Stomach (tissue), 9 donors: ENCODE measurements around the gene AJAP1. TPM values are rescaled to one million over a fixed set of nuclear protein-coding genes. Genes with fewer than 3 reads are reported as not detected.

Source experiments
- DNase-seq, 2 donors: peaks; one replicate each; pipeline versions ENCODE4 v3.0.0 to v3.0.0-alpha.2; 2013 to 2019
- H3K27ac ChIP-seq, 5 donors: fragments of 200-600 bp in 4 of 5; sonication (generic) in 4 of 5; one replicate each; pipeline ENCODE4 v1.5.1; 2013 to 2019; ENCODE audit warnings: mild to moderate bottlenecking in 1 of 5, moderate library complexity in 1 of 5
- H3K27me3 ChIP-seq, 3 donors: fragments of 200-600 bp; sonication (generic); one replicate each; pipeline ENCODE4 v1.5.1; 2017 to 2019; ENCODE audit warnings: mixed run types in 1 of 3
- H3K36me3 ChIP-seq, 4 donors: fragments of 200-600 bp; sonication (generic); 1 replicate in 3 of 4; 2 replicates in 1 of 4; pipeline ENCODE4 v1.5.1; 2016 to 2019
- H3K4me1 ChIP-seq, 4 donors: fragments of 200-600 bp; sonication (generic); one replicate each; pipeline ENCODE4 v1.5.1; 2016 to 2019
- H3K4me3 ChIP-seq, 4 donors: fragments of 200-600 bp; sonication (generic) in 3 of 4; one replicate each; pipeline ENCODE4 v1.5.1; 2016 to 2019; ENCODE audit warnings: mild to moderate bottlenecking in 1 of 4
- H3K9me3 ChIP-seq, 4 donors: fragments of 200-600 bp; sonication (generic); one replicate each; pipeline ENCODE4 v1.5.1; 2016 to 2019
- EP300 ChIP-seq: sonication (generic); formaldehyde crosslinking; IDR thresholded peaks from one replicate; pipeline ENCODE4 v1.6.1; 2017; ENCODE audit warnings: antibody characterized with exemption
- POLR2A ChIP-seq, 4 donors: fragments of 450-650 bp; IDR thresholded peaks; one replicate each; pipeline ENCODE4 v1.6.1; 2016; ENCODE audit warnings: antibody characterized with exemption in 4 of 4, control low read depth in 2 of 4, mild to moderate bottlenecking in 1 of 4, moderate library complexity in 1 of 4
- POLR2AphosphoS5 ChIP-seq, 3 donors: sonication (generic); formaldehyde crosslinking; IDR thresholded peaks; one replicate each; pipeline ENCODE4 v1.6.1; 2016; ENCODE audit warnings: antibody characterized with exemption in 3 of 3
- WGBS, 5 donors: extraction: QIAGEN DNeasy Blood & Tissue Kit in 3 of 5; methylation state at CpG; one replicate each; pipeline versions ENCODE4 v1.1.5 to v1.1.7; 2013 to 2018; 5-methylcytosine and 5-hydroxymethylcytosine counted together
- intact Hi-C: fragments of 100-400 bp; cut with DNase I; formaldehyde crosslinking; loops from one replicate; pipeline ENCODE4 v1.15.1; 2023; ENCODE audit warnings: low total_unique reads
- polyA plus RNA-seq, 3 donors: library from polyadenylated mRNA; stranded (reverse); fragments of 200-250 nt; gene quantifications; one replicate each; pipeline ENCODE4 v1.2.3, GENCODE V29; 2013
- total RNA-seq, 5 donors: library from RNA; depleted of rRNA; stranded (reverse); fragments of >200 nt; gene quantifications; one replicate each; pipeline versions ENCODE4 v1.1.0 to v1.2.3, GENCODE V29; 2014 to 2016
- TF ChIP-seq, protein P1 (sequence below), 7 experiments: fragments of 450-650 bp in 4 of 7; fragments of 200-600 bp in 3 of 7; sonication (generic) in 3 of 7; IDR thresholded peaks; one replicate each; pipeline ENCODE4 v1.5.1; 2016 to 2019; ENCODE audit warnings: antibody characterized with exemption in 7 of 7, control low read depth in 2 of 7, mild to moderate bottlenecking in 1 of 7
- donor health status: healthy with polysubstance abuse.
- donor health status: Bipolar disorder and iron deficiency.
- donor health status: healthy.

AJAP1 gene
- total and polyA plus RNA-seq, 8 donors = 0.10 to 1.1 (median 0.14) TPM; not detected in 3

DNA sequence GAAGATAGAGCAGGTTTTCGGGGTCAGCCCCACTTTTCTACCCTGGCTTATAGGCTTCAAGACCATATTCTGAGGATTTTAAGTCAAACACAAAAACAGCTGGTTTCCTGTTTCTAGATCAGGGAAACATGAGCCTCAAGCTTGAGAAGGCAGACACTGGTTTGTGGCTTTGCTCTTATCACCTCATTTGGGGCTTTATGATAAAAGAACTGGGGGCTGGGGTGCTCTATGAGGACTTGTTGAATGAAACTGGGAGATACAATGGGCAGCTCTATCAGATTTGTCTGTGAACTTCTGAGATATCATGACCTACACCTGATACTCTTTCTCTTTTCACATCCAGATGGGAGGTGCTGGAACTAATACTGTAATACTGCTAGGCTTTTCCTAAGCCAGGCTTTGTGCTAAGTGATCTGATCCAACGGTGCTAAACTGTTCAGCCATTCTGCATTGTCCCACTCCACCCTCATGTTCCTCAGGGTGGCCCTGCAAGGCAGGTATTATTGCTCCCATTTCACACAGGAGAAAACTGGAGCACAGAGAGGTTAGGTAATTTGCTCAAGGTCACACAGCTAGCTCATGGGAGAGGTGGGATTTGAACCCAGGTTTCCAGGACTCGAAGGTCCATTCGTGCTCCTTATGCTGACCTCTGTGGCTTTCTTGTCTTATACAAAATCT lies 6.6 kb downstream of the AJAP1 start:
- WGBS, 5 donors = 56 to 67% (median 61%) methylated on average over 4 of the region's 4 CpGs
- Histone ChIP-seq H3K27me3 (peaks cover 6 to 97% (median 33%) of the 10 kb centered on the region in 3 donors), H3K27ac (no peak overlapping the region), H3K4me1 (peaks cover 0 to 11% (median 3%) of the 10 kb centered on the region in 4 donors), H3K36me3 (no peaks in the 10 kb centered on the region), H3K9me3 (no peaks in the 10 kb centered on the region), H3K4me3 (no peak overlapping the region)
- intact Hi-C loops = no loop called here
- TF ChIP-seq, protein P1, sequence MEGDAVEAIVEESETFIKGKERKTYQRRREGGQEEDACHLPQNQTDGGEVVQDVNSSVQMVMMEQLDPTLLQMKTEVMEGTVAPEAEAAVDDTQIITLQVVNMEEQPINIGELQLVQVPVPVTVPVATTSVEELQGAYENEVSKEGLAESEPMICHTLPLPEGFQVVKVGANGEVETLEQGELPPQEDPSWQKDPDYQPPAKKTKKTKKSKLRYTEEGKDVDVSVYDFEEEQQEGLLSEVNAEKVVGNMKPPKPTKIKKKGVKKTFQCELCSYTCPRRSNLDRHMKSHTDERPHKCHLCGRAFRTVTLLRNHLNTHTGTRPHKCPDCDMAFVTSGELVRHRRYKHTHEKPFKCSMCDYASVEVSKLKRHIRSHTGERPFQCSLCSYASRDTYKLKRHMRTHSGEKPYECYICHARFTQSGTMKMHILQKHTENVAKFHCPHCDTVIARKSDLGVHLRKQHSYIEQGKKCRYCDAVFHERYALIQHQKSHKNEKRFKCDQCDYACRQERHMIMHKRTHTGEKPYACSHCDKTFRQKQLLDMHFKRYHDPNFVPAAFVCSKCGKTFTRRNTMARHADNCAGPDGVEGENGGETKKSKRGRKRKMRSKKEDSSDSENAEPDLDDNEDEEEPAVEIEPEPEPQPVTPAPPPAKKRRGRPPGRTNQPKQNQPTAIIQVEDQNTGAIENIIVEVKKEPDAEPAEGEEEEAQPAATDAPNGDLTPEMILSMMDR (IDR thresholded peaks at IDR 0.05) = no peak
- TF ChIP-seq POLR2A (IDR thresholded peaks at IDR 0.05) (no peak), POLR2AphosphoS5 (IDR thresholded peaks at IDR 0.05) (no peak), EP300 (no peak)
- DNase-seq = no peak

- Histone ChIP-seq H3K27ac (no peak overlapping the region), H3K36me3 (no peaks in the 10 kb centered on the region), H3K4me1 (peaks cover 0 to 7% (median under 1%) of the 10 kb centered on the region in 4 donors), H3K4me3 (no peak overlapping the region), H3K27me3 (peaks cover 6 to 95% (median 28%) of the 10 kb centered on the region in 3 donors), H3K9me3 (no peaks in the 10 kb centered on the region)
- DNase-seq = no peak
- intact Hi-C loops = no loop called here
- TF ChIP-seq, protein P1 (IDR thresholded peaks at IDR 0.05) = no peak
- TF ChIP-seq POLR2AphosphoS5 (IDR thresholded peaks at IDR 0.05) = no peak
- TF ChIP-seq POLR2A (IDR thresholded peaks at IDR 0.05) = no peak
- TF ChIP-seq EP300 = no peak
- 49 to 79% (median 67%) methylated on average over 2 of the region's 2 CpGs for WGBS, 5 donors
Observed at GRCh38 chr1:4661595-4661917, 7.1 kb downstream of the AJAP1 start.

GRCh38 chr1:4662168-4662567 lies 7.8 kb downstream of the AJAP1 start:
- WGBS, 5 donors = 78 to 87% (median 85%) methylated on average over 13 of the region's 13 CpGs

DNA sequence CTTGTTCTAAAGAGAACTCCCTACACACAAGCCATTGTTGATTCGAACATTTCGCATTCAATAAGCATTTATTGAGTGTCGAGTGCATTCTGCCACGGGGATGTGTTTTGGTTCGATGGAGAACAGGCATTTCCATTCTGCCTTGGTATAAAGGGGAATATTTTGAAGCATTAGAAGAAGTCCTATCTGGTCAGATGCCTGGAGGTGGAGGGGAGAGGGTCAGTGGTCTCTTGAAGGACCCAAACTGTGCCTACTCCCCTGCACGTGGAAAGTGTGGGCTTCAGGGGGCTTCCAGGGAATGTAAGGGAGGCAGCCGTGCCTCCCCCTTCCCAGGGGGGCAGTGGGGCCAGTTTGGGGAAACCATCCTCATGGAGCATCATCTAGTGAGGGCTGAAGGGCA lies 8.3 kb downstream of the AJAP1 start:
- Histone ChIP-seq H3K36me3 (no peaks in the 10 kb centered on the region), H3K4me1 (peaks cover 0 to 7% (median 0%) of the 10 kb centered on the region in 4 donors), H3K9me3 (no peaks in the 10 kb centered on the region), H3K27ac (no peak overlapping the region), H3K27me3 (peaks cover 6 to 83% (median 22%) of the 10 kb centered on the region in 3 donors), H3K4me3 (no peak overlapping the region)
- DNase-seq = no peak
- intact Hi-C loops = no loop called here
- TF ChIP-seq POLR2AphosphoS5 (IDR thresholded peaks at IDR 0.05) = no peak
- no peak for TF ChIP-seq EP300
- no peak for TF ChIP-seq POLR2A (IDR thresholded peaks at IDR 0.05)
- TF ChIP-seq, protein P1 (IDR thresholded peaks at IDR 0.05) = no peak
- 68 to 83% (median 80%) methylated on average over 7 of the region's 7 CpGs for WGBS, 5 donors

More at GRCh38 chr1:4662168-4662567, 7.8 kb downstream of the AJAP1 start:
- peaks cover 0 to 7% (median 0%) of the 10 kb centered on the region in 4 donors for H3K4me1 ChIP-seq
- no peak overlapping the region for H3K4me3 ChIP-seq
- no peak overlapping the region for H3K27ac ChIP-seq
- no peak for DNase-seq
- peaks cover 6 to 89% (median 27%) of the 10 kb centered on the region in 3 donors for H3K27me3 ChIP-seq
- TF ChIP-seq, protein P1 (IDR thresholded peaks at IDR 0.05) = no peak
- TF ChIP-seq POLR2AphosphoS5 (IDR thresholded peaks at IDR 0.05) = no peak
- TF ChIP-seq POLR2A (IDR thresholded peaks at IDR 0.05) = no peak
- no peak for TF ChIP-seq EP300
- H3K9me3 ChIP-seq = no peaks in the 10 kb centered on the region
- intact Hi-C loops = no loop called here
- no peaks in the 10 kb centered on the region for H3K36me3 ChIP-seq
